ENCODE measurements around the gene MARVELD2. TPM values are rescaled to one million over a fixed set of nuclear protein-coding genes. Genes with fewer than 3 reads are reported as not detected.

The MARVELD2 gene, protein sequence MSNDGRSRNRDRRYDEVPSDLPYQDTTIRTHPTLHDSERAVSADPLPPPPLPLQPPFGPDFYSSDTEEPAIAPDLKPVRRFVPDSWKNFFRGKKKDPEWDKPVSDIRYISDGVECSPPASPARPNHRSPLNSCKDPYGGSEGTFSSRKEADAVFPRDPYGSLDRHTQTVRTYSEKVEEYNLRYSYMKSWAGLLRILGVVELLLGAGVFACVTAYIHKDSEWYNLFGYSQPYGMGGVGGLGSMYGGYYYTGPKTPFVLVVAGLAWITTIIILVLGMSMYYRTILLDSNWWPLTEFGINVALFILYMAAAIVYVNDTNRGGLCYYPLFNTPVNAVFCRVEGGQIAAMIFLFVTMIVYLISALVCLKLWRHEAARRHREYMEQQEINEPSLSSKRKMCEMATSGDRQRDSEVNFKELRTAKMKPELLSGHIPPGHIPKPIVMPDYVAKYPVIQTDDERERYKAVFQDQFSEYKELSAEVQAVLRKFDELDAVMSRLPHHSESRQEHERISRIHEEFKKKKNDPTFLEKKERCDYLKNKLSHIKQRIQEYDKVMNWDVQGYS
- total RNA-seq (2022; extraction: Qiagen RNA extraction), result 1.9 to 3.2 TPM (median 2.2 TPM) in 5 replicates

DNA sequence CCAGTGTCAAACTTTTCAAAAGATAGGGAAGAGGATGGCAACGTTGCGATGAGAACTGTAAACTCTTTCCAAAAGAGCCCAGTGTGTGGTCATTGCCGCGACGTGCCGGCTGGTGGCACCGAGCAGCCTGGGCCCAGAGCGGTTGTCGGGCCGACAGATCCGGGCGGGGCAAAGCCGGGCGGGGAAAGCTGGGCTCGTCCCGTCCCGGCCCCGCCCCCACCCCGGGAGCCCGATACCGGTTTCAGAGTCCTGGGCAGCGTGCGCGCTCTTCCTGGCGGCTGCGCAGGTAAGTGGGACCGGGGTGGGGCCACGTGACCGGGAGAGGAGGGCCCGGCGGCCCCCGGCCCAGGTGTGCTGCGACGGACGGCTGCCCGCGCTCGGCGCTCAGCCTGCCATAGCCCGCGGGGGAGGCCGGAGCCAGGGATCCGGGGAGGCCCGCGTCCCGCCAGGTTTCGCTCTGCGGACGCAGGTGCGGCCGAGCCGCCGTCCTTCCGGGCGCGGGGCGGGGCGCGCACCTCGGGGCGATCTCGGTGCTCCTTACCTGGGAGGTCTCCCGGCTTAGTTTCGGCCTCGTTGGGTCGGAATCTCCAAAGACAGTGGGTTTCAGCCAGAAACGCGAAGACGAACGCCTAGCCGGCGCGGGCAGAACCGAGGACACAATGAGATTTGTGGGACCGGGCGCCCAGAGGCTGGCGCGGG lies at the start of gene MARVELD2:
MARVELD2 (plus strand) TSS at position 232 of the 699 bp plus-strand sequence. CDS start 4,270 bp downstream, outside the sequence.

DNA sequence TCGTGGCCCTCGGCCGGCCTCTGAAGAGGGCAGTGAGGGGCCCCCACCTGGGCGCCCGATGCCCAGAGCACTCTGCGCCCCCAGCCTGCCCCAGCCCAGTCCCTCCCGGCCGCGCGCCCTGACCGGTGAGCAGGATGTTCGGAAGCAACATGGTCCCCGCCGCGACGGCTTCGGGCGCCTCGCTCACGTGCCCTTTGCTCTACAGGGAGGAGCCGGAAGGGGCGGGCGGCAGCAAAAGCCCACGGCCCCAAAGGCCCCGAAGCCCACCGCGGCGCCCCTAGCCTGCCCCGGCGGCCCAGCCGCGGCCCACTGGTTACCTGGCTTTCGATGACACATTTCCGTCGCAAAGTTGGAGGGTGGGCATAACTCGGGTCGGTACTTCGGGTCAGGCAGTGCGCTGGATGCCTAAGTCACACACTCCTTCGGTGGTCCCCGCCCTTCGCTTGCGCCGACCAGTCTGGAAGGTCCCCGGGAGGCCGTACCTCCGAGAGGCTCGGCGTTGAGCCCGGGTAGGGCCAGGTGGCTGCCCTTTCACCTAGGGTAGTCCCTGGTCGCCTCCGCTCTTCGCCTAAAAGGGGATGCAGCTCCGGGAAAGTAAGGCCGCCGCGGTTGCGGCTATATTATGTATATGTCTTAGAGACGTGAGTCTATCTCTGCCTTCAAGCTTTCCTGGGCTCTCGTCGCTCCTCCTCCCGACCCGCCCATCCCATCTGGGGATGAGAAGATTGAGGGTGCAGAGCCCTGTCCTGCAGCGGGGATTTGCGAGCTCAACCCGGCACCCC lies 45.4 kb upstream of the MARVELD2 start, which contains the start of the genes AK6, RAD17 and TAF9:
AK6 (minus strand) TSS at position 181 of the 782 bp plus-strand sequence; CDS start at position 151, 30 bp downstream.
RAD17 (plus strand) TSS at position 479 of the 782 bp plus-strand sequence. CDS start 2,391 bp downstream, outside the sequence.
TAF9 (minus strand) TSS at position 181 of the 782 bp plus-strand sequence. CDS start 3,783 bp downstream, outside the sequence.

DNA sequence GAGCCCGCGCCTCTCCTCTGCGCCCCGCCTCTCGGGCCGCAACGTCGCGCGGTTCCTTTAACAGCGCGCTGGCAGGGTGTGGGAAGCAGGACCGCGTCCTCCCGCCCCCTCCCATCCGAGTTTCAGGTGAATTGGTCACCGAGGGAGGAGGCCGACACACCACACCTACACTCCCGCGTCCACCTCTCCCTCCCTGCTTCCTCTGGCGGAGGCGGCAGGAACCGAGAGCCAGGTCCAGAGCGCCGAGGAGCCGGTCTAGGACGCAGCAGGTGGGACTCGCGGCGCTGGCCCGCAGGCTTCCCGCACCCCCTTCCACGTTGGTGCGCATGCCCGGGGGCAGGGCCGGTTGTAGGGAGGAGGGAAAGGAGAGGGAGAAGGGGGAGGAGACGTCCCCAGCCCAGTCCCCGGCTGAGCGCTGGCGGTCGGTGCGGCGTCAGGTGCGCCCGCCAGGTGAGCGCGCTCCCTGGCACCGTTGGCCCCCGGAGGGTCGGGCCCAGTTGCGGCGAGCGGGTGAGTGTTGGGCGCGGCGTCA lies 77.5 kb downstream of the MARVELD2 start, which contains the start of gene OCLN:
OCLN (plus strand) TSS at position 400 of the 532 bp plus-strand sequence. CDS start 11,455 bp downstream, outside the sequence.

Other genes with a start within 250 kb of the MARVELD2 start
- gene CCNB1, start 248.0 kb upstream of the MARVELD2 start, total RNA-seq (2022; extraction: Qiagen RNA extraction), result 256 to 306 TPM (median 276 TPM) in 5 replicates
- gene CENPH, start 225.5 kb upstream of the MARVELD2 start, total RNA-seq (2022; extraction: Qiagen RNA extraction), result 25.5 to 30.0 TPM (median 27.5 TPM) in 5 replicates
- 58.0 to 75.6 TPM (median 62.5 TPM) in 5 replicates for gene CDK7, start 180.2 kb upstream of the MARVELD2 start, total RNA-seq (2022; extraction: Qiagen RNA extraction)
- gene CCDC125, start 82.3 kb upstream of the MARVELD2 start, total RNA-seq (2022; extraction: Qiagen RNA extraction), result 3.7 to 4.0 TPM (median 3.7 TPM) in 5 replicates
- 42.8 to 56.0 TPM (median 49.7 TPM) in 5 replicates for gene AK6, start 45.6 kb upstream of the MARVELD2 start, total RNA-seq (2022; extraction: Qiagen RNA extraction)
- gene TAF9, start 45.6 kb upstream of the MARVELD2 start, total RNA-seq (2022; extraction: Qiagen RNA extraction), result 120 to 143 TPM (median 124 TPM) in 5 replicates
- gene RAD17, start 45.3 kb upstream of the MARVELD2 start, total RNA-seq (2022; extraction: Qiagen RNA extraction), result 15.4 to 19.6 TPM (median 17.1 TPM) in 5 replicates
- gene OCLN, start 77.7 kb downstream of the MARVELD2 start, total RNA-seq (2022; extraction: Qiagen RNA extraction), result 9.0 to 13.9 TPM (median 10.3 TPM) in 5 replicates
- gene GTF2H2C, start 145.1 kb downstream of the MARVELD2 start, total RNA-seq (2022; extraction: Qiagen RNA extraction), result 32.5 to 42.7 TPM (median 33.6 TPM) in 5 replicates

All from A549 treated with CORT108297 at 1 μM for 4 hours (cell line).